Activated naive CD8-positive, alpha-beta T cell treated with anti-CD3 and anti-CD28 coated beads for 36 hours (primary cell): ENCODE data around the gene CTAGE8. TPM values are rescaled to one million over a fixed set of nuclear protein-coding genes. Genes with fewer than 3 reads are reported as not detected.
"Not testable (repeated sequence)": the region's sequence is repeated elsewhere in the genome, so short reads cannot be mapped to it uniquely, and the experiment has no call there.

Experiments used
- DNase-seq: peaks from one replicate; pipeline ENCODE4 v3.0.0; 2021
- H3K27ac Mint-ChIP-seq: one replicate; pipeline ENCODE4 v1.8.0; 2022; ENCODE audit warnings: mild to moderate bottlenecking, moderate library complexity, mixed read lengths
- H3K27me3 Mint-ChIP-seq: one replicate; pipeline ENCODE4 v1.8.0; 2022; ENCODE audit warnings: mild to moderate bottlenecking, mixed read lengths
- H3K36me3 Mint-ChIP-seq: one replicate; pipeline ENCODE4 v1.8.0; 2021; ENCODE audit warnings: mild to moderate bottlenecking, mixed read lengths
- H3K4me1 Mint-ChIP-seq: one replicate; pipeline ENCODE4 v1.8.0; 2021; ENCODE audit warnings: mixed read lengths
- H3K4me3 Mint-ChIP-seq: one replicate; pipeline ENCODE4 v1.8.0; 2022; ENCODE audit warnings: mild to moderate bottlenecking, moderate library complexity, mixed read lengths
- H3K9me3 Mint-ChIP-seq: one replicate; pipeline ENCODE4 v1.8.0; 2022; ENCODE audit warnings: mixed read lengths
- total RNA-seq, 2 experiments: library from RNA; stranded (reverse); gene quantifications; one replicate each; pipeline ENCODE4 v1.2.3, GENCODE V29; 2021

The CTAGE8 gene
- total RNA-seq, 2 experiments from 2014 or later, result 1.9 TPM; not detected in 1

DNA sequence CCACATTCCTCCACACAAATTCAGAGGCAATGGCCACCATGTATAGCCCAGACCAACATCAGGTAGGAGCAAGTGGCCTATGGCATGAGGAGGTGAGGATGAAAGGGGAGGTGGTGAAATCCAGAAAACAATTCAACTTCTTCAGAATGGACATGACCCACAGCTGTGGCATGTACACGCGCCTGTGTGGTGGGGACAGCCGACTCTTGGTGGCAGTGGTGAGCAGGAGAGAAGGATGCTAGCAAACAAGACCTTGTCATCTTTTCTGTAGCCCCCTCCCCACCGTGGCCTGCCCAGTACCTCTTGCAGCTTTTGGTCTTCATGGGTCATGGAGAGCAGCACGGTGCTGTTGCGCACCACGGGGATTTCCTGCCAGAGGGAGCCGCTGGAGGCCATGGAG is 12.9 kb upstream of the CTAGE8 start:
- not testable (repeated sequence) for H3K27me3 Mint-ChIP-seq, H3K4me1 Mint-ChIP-seq, H3K27ac Mint-ChIP-seq, H3K4me3 Mint-ChIP-seq, H3K9me3 Mint-ChIP-seq, H3K36me3 Mint-ChIP-seq, DNase-seq

DNA sequence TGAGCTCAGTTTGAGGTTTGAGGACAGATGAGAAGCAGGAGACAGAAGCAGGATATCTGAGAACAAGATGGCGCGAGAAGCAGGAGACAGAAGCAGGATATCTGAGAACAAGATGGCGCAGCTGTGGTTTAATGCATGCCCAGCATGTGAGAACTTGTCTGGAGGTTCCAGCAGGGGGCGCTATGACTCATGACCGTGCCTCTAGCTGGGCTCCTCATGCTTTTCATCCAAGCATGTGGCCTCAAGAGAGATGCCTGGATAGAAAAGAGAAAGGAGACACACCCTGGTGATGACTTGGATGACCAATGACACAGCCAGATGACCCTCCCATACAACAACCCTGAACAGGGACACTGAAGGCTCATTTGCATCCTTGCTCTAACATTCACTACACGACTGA is 10.9 kb upstream of the CTAGE8 start:
- DNase-seq, H3K27me3 Mint-ChIP-seq, H3K4me3 Mint-ChIP-seq, H3K9me3 Mint-ChIP-seq, H3K36me3 Mint-ChIP-seq, H3K27ac Mint-ChIP-seq, H3K4me1 Mint-ChIP-seq: not testable (repeated sequence)

GRCh38 chr7:144275281-144275680 is 6.2 kb upstream of the CTAGE8 start:
- H3K4me1 Mint-ChIP-seq, DNase-seq, H3K4me3 Mint-ChIP-seq, H3K9me3 Mint-ChIP-seq, H3K27ac Mint-ChIP-seq, H3K27me3 Mint-ChIP-seq, H3K36me3 Mint-ChIP-seq: not testable (repeated sequence)

DNA sequence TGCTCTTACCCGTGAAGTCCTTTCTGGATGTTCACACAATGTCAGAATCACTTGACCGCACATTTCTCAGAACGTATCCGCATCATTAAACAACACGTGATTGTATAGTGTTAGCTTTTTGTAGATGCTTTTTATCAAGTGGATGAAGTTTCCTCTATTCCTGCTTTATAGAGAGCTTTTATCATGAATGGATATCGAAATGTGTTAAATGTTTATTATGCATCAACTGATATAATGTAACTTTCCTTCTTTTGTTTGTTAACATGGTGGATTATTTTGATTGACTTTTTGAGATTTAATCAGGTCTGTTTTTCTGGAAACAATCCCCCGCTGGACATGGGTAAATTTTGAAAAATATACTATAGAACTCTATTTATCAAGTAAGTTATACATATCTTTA is 4.4 kb downstream of the CTAGE8 start, which contains the start of gene OR2A7:
OR2A7 (minus strand) TSS at position 101 of the 400 bp plus-strand sequence. CDS start 5,164 bp downstream, outside the sequence.
- not testable (repeated sequence) for H3K4me3 Mint-ChIP-seq, H3K4me1 Mint-ChIP-seq, H3K27me3 Mint-ChIP-seq, H3K9me3 Mint-ChIP-seq, DNase-seq, H3K36me3 Mint-ChIP-seq, H3K27ac Mint-ChIP-seq

GRCh38 chr7:144262128-144262527 is 7.0 kb downstream of the CTAGE8 start:
- H3K36me3 Mint-ChIP-seq, H3K4me3 Mint-ChIP-seq, H3K4me1 Mint-ChIP-seq, DNase-seq, H3K27ac Mint-ChIP-seq, H3K27me3 Mint-ChIP-seq, H3K9me3 Mint-ChIP-seq: not testable (repeated sequence)

DNA sequence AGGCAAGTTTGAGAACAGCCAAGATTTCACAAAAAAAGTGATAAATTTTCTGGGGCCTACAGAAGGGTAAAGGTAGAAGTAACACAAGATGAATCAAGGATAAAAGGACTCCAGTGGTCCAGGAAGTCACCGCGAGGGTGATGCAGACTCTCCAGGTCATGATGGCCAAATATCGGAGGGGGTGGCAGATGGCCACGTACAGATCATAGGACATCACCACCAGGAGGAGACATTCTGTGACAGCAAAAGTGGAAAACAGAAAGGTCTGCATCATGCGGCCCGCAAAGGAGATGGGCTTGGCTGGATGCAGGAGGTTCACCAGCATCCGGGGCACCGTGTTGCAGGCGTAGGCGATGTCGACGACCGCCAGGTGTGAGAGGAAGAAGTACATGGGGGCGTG is 10.0 kb downstream of the CTAGE8 start:
- H3K36me3 Mint-ChIP-seq, H3K4me3 Mint-ChIP-seq, H3K4me1 Mint-ChIP-seq, H3K27ac Mint-ChIP-seq, H3K9me3 Mint-ChIP-seq, H3K27me3 Mint-ChIP-seq, DNase-seq: not testable (repeated sequence)

DNA sequence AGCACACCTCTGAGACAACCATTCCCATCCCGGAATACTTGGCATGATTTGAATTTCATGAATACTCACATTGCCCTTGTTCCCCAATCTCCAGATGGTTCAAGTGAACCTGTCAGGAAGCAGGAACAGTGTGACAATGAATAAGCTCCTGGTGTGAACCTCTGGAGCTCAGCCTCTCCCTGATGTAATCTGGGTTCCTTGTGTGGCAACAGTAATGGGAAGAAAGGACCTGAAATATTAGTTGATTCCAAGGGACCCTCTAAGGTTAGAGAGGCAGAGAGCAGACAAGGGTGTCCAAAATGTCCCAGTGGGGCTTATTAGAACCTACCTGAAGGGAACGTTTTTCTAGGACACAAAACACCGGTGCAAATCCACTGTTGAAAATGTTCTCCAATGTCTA is 13.0 kb downstream of the CTAGE8 start:
- H3K4me3 Mint-ChIP-seq, result no peak overlapping the region
- H3K9me3 Mint-ChIP-seq, result no peaks in the 10 kb centered on the region
- no peak for DNase-seq
- no peaks in the 10 kb centered on the region for H3K36me3 Mint-ChIP-seq
- no peaks in the 10 kb centered on the region for H3K27me3 Mint-ChIP-seq
- H3K4me1 Mint-ChIP-seq, result no peaks in the 10 kb centered on the region
- H3K27ac Mint-ChIP-seq, result no peak overlapping the region

GRCh38 chr7:144255471-144255897 is 13.6 kb downstream of the CTAGE8 start:
- DNase-seq, result no peak
- H3K27me3 Mint-ChIP-seq, result no peaks in the 10 kb centered on the region
- H3K27ac Mint-ChIP-seq, result no peak overlapping the region
- no peaks in the 10 kb centered on the region for H3K9me3 Mint-ChIP-seq
- H3K4me1 Mint-ChIP-seq, result no peaks in the 10 kb centered on the region
- no peaks in the 10 kb centered on the region for H3K36me3 Mint-ChIP-seq
- H3K4me3 Mint-ChIP-seq, result no peak overlapping the region

- H3K27ac Mint-ChIP-seq, H3K4me1 Mint-ChIP-seq, DNase-seq, H3K9me3 Mint-ChIP-seq, H3K36me3 Mint-ChIP-seq, H3K4me3 Mint-ChIP-seq, H3K27me3 Mint-ChIP-seq: not testable (repeated sequence)
Measured at GRCh38 chr7:144252307-144252706, 16.8 kb downstream of the CTAGE8 start.

GRCh38 chr7:144247674-144248330 is 21.3 kb downstream of the CTAGE8 start:
- not testable (repeated sequence) for DNase-seq, H3K27ac Mint-ChIP-seq, H3K36me3 Mint-ChIP-seq, H3K9me3 Mint-ChIP-seq, H3K27me3 Mint-ChIP-seq, H3K4me3 Mint-ChIP-seq, H3K4me1 Mint-ChIP-seq

- not testable (repeated sequence) for DNase-seq, H3K36me3 Mint-ChIP-seq, H3K27me3 Mint-ChIP-seq, H3K4me3 Mint-ChIP-seq, H3K27ac Mint-ChIP-seq, H3K9me3 Mint-ChIP-seq, H3K4me1 Mint-ChIP-seq
Measured at GRCh38 chr7:144246967-144247366, 22.1 kb downstream of the CTAGE8 start.

- H3K4me3 Mint-ChIP-seq, H3K9me3 Mint-ChIP-seq, H3K4me1 Mint-ChIP-seq, H3K36me3 Mint-ChIP-seq, H3K27me3 Mint-ChIP-seq, DNase-seq, H3K27ac Mint-ChIP-seq: not testable (repeated sequence)
Measured at GRCh38 chr7:144245372-144245771, 23.7 kb downstream of the CTAGE8 start.

DNA sequence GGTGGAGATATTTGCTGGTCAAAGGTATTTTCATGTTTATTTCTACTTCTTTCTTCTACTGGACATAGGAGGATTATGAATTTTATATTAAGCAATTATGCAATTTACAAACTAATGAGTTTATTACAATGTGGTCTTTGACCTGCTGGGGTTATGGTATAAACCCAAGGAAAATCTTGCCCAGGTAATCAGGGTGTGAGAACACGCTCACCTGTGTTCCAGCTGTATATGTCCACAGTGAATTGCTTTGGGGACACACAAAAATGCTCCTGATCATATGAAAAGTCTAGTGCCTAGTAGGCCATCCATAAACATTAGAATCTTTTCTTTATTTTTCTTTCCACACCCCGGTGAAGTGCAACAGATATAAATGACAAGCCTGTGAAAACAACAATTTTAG is 29.7 kb downstream of the CTAGE8 start, which contains the start of gene OR2A42:
OR2A42 (minus strand) TSS at position 241 of the 400 bp plus-strand sequence. CDS start 6,762 bp downstream, outside the sequence.
- not testable (repeated sequence) for H3K9me3 Mint-ChIP-seq, DNase-seq, H3K27me3 Mint-ChIP-seq

GRCh38 chr7:144238530-144239082 is 30.5 kb downstream of the CTAGE8 start:
- not testable (repeated sequence) for H3K9me3 Mint-ChIP-seq, H3K4me3 Mint-ChIP-seq, H3K27me3 Mint-ChIP-seq, DNase-seq, H3K27ac Mint-ChIP-seq, H3K36me3 Mint-ChIP-seq, H3K4me1 Mint-ChIP-seq

More for the DNA sequence above, 29.7 kb downstream of the CTAGE8 start, which contains the start of gene OR2A42:
- not testable (repeated sequence) for H3K36me3 Mint-ChIP-seq, H3K4me1 Mint-ChIP-seq, H3K27ac Mint-ChIP-seq, H3K4me3 Mint-ChIP-seq

- H3K36me3 Mint-ChIP-seq, H3K27ac Mint-ChIP-seq, H3K4me3 Mint-ChIP-seq, H3K27me3 Mint-ChIP-seq, H3K9me3 Mint-ChIP-seq, H3K4me1 Mint-ChIP-seq, DNase-seq: not testable (repeated sequence)
Measured at GRCh38 chr7:144233039-144233438, 36.0 kb downstream of the CTAGE8 start.

GRCh38 chr7:144231027-144231426 is 38.1 kb downstream of the CTAGE8 start:
- not testable (repeated sequence) for H3K27me3 Mint-ChIP-seq, H3K4me3 Mint-ChIP-seq, H3K4me1 Mint-ChIP-seq, H3K27ac Mint-ChIP-seq, H3K9me3 Mint-ChIP-seq, H3K36me3 Mint-ChIP-seq, DNase-seq
